Transverse colon (tissue), 4 donors: Measurements from ENCODE around the gene LRIT3.

Experiments
- EP300 ChIP-seq: sonication (generic); formaldehyde crosslinking; IDR thresholded peaks from one replicate; pipeline ENCODE4 v1.6.1; 2017; ENCODE audit warnings: antibody characterized with exemption, low read depth
- POLR2A ChIP-seq: fragments of 450-650 bp; IDR thresholded peaks from one replicate; pipeline ENCODE4 v1.6.1; 2016; ENCODE audit warnings: antibody characterized with exemption, mild to moderate bottlenecking, moderate library complexity
- POLR2AphosphoS5 ChIP-seq, 3 donors: sonication (generic); formaldehyde crosslinking; IDR thresholded peaks; one replicate each; pipeline ENCODE4 v1.6.1; 2016; ENCODE audit warnings: antibody characterized with exemption in 3 of 3
- TF ChIP-seq, protein P1 (sequence below), 5 experiments: fragments of 200-600 bp in 3 of 5; fragments of 450-650 bp in 2 of 5; sonication (generic) in 3 of 5; IDR thresholded peaks; 1 replicate in 2 of 5; 2 replicates in 3 of 5; pipeline ENCODE4 v1.5.1; 2016 to 2017; ENCODE audit warnings: antibody characterized with exemption in 5 of 5, inconsistent platforms in 3 of 5, mild to moderate bottlenecking in 2 of 5, moderate library complexity in 1 of 5

DNA sequence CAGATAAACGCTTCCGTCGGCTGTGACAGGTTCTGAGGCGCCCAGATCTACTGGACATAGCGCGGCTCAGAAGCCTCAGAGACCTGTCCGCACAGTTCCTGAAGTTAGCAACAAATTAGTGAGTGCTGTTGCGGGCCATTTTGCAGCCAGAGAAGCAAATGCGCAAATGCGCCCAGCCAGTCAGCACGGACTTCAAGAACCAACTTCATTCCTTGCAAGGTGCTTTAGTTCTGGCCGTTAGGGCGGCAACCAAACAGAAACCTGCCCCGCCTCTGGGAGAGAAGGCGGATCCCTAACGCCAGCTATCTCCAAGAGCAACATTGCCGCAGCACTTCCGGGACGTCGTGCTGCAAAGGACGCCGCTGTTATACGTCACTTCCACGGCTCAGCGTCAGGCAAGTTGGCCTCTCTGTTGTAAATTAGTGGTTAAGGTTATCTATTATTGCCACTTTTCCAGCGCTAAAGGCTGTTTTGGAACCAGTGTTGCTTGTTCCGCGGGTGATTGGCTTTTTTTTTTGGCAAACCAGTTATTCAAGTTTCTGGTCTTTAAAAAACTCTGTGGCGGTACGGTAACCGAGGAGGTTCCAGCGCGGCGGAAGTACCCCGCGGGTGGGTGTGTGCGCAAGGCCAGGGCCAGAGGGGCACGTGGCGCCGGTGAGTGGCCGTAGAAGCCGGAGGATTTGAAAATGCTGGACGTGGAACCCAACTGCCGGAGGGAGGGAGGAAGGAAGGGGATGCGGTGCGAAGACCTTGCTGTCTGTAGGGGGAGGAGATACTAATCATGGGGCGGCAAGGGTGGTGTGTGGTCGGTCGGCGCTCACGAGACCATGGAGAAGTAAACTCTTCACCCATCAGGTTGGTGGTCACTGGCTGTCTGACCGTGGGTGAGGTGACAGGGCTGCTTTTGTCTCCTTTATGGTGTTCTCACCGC, 32.5 kb upstream of the LRIT3 start, which contains the start of gene GAR1:
- TF ChIP-seq EP300 (peak; percentile 26), POLR2A (peak; percentile 87), POLR2AphosphoS5 (IDR thresholded peaks at IDR 0.05) (peak; percentile 71 to 93 (median 91))
- TF ChIP-seq, protein P1, sequence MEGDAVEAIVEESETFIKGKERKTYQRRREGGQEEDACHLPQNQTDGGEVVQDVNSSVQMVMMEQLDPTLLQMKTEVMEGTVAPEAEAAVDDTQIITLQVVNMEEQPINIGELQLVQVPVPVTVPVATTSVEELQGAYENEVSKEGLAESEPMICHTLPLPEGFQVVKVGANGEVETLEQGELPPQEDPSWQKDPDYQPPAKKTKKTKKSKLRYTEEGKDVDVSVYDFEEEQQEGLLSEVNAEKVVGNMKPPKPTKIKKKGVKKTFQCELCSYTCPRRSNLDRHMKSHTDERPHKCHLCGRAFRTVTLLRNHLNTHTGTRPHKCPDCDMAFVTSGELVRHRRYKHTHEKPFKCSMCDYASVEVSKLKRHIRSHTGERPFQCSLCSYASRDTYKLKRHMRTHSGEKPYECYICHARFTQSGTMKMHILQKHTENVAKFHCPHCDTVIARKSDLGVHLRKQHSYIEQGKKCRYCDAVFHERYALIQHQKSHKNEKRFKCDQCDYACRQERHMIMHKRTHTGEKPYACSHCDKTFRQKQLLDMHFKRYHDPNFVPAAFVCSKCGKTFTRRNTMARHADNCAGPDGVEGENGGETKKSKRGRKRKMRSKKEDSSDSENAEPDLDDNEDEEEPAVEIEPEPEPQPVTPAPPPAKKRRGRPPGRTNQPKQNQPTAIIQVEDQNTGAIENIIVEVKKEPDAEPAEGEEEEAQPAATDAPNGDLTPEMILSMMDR (IDR thresholded peaks at IDR 0.05) = no peak
